Epithelial cell of alveolus of lung (primary cell): Measurements from ENCODE around the gene ZSCAN26. TPM values are rescaled to one million over a fixed set of nuclear protein-coding genes. Genes with fewer than 3 reads are reported as not detected.

ENCODE experiments used
- total RNA-seq: library from RNA; depleted of rRNA; stranded (reverse); fragments of >200 nt; gene quantifications from 2 replicates; pipeline ENCODE4 v1.2.1, GENCODE V29; 2015

ZSCAN26 gene
- total RNA-seq: 6.7 and 12.5 TPM in 2 replicates

GRCh38 chr6:28266962-28267694 lies at the start of gene ZSCAN26:
TSS of gene ZSCAN26 (plus strand) at chr6:28267143. CDS start at chr6:28271920, 4,777 bp downstream.

GRCh38 chr6:28225056-28225834 lies 41.7 kb upstream of the ZSCAN26 start, which contains the start of gene ZSCAN9:
TSS of gene ZSCAN9 (plus strand) at chr6:28225275. CDS start at chr6:28227085, 1,810 bp downstream.

DNA sequence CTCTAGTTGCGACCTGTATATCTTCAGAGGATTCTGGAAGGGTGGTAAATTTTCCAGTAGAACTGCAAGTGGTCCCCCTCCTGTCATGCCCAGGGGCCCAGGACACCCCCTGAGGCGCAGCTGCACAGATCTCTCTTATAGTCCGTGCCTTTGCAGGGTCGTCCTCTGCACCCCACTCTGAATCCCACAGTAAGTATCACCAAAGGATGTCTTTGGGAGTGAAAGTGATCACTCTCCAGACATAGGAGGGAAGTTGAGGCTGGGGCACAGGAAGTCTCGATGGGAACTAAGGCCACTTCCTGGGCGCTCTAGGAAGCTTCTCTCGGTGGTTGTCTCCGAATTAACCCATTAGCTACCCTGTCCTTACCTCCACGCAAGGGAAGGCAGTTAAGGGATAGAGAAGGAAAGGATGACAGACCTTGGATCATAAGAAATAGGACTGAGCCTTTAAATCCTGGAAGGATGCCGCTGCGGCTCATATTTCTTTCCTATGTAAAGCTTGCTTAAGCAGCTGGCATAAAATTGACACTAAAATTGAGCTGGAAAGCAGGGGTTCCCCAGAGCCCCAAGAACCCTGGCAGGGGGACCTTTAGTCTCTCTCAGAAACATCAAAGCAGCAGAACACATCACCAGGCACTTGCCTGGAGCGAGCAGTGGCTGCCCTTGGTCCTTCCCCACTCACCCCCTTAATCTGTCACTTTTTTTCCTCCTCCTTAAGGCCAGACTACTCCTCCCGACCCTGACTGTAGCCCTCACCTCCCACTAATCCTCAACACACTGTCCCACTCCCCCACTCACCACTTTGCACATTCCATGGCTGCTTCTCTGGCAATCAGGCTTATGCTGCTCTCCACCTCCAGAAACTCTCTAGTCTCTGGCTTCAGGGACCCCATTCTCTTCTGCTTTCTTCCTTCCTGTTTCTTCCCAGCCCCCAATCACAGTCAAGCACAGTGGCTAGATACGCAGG lies 14.7 kb upstream of the ZSCAN26 start, which contains the start of gene ZKSCAN4:
Gene ZKSCAN4, minus strand, starts transcription at position 261 of the 967 bp plus-strand sequence. CDS start 289 bp downstream, outside the sequence.

GRCh38 chr6:28258877-28259777 lies 7.8 kb upstream of the ZSCAN26 start, which contains the start of gene NKAPL:
TSS of gene NKAPL (plus strand) at chr6:28259297. CDS start at chr6:28259372, 75 bp downstream.

GRCh38 chr6:28281288-28282064 lies 14.5 kb downstream of the ZSCAN26 start, which contains the start of gene PGBD1:
TSS of gene PGBD1 (plus strand) at chr6:28281572. CDS start at chr6:28283814, 2,242 bp downstream.

Other genes with a start within 250 kb of the ZSCAN26 start
- gene ZNF165, start 186.6 kb upstream of the ZSCAN26 start, total RNA-seq: 0.16 and 0.39 TPM in 2 replicates
- 0.52 and 0.80 TPM in 2 replicates for gene ZSCAN16, start 142.5 kb upstream of the ZSCAN26 start, total RNA-seq
- 8.7 and 22.0 TPM in 2 replicates for gene ZKSCAN8, start 125.3 kb upstream of the ZSCAN26 start, total RNA-seq
- 10.1 and 10.3 TPM in 2 replicates for gene ZSCAN9, start 41.9 kb upstream of the ZSCAN26 start, total RNA-seq
- gene ZKSCAN4, start 14.9 kb upstream of the ZSCAN26 start, total RNA-seq: 3.9 and 5.3 TPM in 2 replicates
- 2.3 and 2.5 TPM in 2 replicates for gene NKAPL, start 7.8 kb upstream of the ZSCAN26 start, total RNA-seq
- 7.2 and 8.0 TPM in 2 replicates for gene PGBD1, start 14.4 kb downstream of the ZSCAN26 start, total RNA-seq
- gene ZSCAN31, start 69.0 kb downstream of the ZSCAN26 start, total RNA-seq: 1.9 and 5.1 TPM in 2 replicates
- 3.2 and 11.9 TPM in 2 replicates for gene ZKSCAN3, start 82.8 kb downstream of the ZSCAN26 start, total RNA-seq
- gene ZSCAN12, start 132.6 kb downstream of the ZSCAN26 start, total RNA-seq: 3.5 and 7.7 TPM in 2 replicates
- gene ZSCAN23, start 176.3 kb downstream of the ZSCAN26 start, total RNA-seq: 1.2 and 6.5 TPM in 2 replicates
- gene GPX6, start 248.7 kb downstream of the ZSCAN26 start, total RNA-seq: not detected in 2 replicates